Measurements from ENCODE around the gene TRPM4.
"Not testable (repeated sequence)": the region's sequence is repeated elsewhere in the genome, so short reads cannot be mapped to it uniquely, and the experiment has no call there.

TRPM4 gene

DNA sequence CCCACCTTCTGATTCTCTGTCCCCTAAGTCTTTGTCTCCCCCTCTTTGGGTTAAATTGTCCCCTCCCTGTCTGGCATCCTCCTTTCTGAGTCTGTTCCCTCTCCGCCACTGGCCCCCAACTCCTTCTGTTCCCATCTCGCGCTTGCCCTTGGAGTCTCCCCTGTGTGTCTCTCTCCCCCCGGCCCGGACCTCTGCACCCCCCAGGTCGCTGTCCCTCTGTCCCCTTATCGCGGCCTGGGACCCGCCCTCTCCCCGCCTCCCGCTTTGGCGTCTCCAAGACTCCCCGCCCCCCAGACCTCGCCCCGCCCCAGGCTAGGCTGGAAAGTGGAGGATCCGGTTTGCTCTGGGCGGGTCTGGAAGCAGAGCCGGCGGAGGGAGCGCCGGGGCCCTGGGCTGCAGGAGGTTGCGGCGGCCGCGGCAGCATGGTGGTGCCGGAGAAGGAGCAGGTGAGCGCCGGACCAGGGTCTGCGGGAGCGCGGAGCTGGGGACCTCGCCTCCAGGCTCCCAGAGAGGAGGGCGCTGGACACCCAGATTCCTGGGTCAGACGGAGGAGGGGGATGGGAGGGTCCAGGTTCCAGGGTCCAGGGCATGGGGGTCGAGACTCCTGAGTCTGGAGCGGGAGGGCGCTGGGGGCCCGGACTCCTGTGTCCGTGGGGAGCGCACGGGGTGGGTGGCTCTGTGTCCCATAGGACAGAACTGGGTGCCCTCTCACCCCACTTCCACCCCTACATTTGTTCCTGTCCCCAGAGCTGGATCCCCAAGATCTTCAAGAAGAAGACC lies at the start of gene TRPM4:
Gene TRPM4, plus strand, starts transcription at position 348 of the 780 bp plus-strand sequence. Its CDS starts 75 bp downstream, at position 423.
- peak in 2 of 3 donors; percentile 36 to 62 for DNase-seq (ENCODE audit: low read depth in 2 of 3, low spot score in 1 of 3)

DNA sequence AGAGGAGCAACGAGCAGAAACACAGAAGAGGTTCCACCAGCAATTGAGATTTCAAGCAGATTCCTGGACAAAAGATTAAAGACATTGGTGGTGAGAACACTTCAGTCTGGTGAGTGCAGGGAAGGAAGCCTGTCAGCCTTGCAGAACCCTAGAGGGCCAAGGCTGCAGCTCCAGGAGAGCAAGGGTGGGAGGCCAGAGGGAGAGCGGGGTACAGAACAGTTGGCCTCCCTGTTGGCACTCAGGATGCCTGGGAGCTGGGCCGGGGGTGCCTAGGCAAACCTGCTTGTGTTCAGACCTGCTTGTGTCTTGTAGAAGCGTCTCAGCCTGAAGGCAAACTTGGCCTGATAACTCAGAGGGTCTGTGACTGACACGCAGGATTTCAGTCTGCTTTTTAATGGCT lies 48.5 kb upstream of the TRPM4 start:
- no peak for DNase-seq (ENCODE audit: low read depth in 2 of 3, low spot score in 1 of 3)

DNA sequence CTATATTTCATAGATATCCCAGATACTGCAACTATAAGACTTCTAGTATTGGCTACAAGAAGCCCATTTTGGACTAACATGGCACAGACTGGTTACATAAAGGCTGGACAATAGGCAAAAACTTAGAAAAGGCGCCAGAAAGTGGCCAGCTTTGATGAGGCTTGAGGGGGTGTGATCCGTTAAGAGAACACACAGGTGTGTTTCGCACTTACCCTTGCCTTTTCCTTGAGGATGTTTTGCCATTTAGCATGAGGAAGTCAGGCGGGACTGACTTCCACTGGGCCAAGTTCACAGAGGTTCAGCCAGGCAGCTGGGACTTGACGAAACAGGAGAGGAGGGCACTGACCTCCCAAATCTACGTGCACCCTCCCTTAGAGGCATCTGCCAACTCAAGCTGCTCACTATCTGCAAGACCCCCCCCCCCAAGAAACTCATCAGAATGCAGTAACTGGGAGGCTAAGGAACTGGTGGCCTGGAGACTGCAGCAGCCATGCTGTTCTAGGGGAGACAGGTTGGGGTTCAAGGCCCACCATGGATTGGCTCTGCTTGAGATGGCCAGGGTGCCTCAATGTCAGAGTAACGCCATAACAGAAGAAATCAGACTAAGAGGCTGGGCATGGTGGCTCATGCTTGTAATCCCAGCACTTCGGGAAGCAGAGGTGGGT lies 47.9 kb upstream of the TRPM4 start:
- DNase-seq (ENCODE audit: low read depth in 2 of 3, low spot score in 1 of 3), result no peak

DNA sequence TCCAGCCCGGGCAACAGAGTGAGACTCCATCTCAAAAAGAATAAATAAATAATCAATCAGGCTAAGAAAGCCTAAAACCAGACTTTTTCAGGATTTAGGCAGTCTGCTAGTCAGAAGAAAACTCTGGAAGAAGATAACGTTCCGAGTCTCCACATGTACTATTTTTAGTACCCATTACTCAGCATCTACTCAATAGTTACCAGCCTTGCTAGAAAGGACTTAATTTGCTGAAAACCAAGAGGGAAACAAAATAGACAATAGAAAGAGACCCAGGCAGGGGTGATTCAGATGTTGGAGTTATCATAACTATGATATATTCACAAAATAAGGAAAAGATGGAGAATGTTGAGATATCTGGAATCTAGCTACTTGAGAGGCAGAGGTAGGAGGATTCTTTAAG lies 47.0 kb upstream of the TRPM4 start:
- no peak for DNase-seq (ENCODE audit: low read depth in 2 of 3, low spot score in 1 of 3)

DNA sequence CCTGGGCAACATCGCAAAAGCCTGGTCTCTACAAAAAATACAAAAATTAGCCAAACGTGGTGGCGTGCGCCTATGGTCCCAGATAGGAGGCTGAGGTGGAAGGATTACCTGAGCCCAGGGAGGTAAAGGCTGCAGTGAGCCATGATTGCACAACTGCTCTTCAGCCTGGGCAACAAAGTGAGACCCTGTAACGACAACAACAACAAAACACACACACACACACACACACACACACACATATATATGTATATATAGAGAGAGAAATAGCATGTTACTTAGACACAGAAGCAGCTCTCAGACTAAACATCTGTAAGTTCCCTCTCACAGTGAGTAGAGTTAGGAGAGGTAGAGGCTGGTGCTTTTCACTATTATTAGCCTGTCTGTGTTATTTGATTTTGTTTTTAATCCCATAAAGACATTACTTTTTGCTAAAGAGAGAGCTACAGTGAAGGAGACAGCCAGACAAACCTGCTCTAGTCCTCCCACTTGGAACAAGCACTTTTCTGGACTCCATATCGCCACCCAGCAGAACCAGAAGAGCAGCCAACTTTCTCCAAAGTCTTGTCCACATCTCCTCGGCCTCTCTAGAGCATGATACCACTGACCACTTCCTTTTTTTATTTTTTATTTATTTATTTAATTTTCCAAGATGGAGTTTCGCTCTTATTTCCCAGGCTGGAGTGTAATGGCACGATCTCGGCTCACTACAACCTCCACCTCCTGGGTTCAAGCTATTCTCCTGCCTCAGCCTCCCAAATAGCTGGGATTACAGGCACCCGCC lies 46.2 kb upstream of the TRPM4 start:
- DNase-seq (ENCODE audit: low read depth in 2 of 3, low spot score in 1 of 3), result no peak

DNA sequence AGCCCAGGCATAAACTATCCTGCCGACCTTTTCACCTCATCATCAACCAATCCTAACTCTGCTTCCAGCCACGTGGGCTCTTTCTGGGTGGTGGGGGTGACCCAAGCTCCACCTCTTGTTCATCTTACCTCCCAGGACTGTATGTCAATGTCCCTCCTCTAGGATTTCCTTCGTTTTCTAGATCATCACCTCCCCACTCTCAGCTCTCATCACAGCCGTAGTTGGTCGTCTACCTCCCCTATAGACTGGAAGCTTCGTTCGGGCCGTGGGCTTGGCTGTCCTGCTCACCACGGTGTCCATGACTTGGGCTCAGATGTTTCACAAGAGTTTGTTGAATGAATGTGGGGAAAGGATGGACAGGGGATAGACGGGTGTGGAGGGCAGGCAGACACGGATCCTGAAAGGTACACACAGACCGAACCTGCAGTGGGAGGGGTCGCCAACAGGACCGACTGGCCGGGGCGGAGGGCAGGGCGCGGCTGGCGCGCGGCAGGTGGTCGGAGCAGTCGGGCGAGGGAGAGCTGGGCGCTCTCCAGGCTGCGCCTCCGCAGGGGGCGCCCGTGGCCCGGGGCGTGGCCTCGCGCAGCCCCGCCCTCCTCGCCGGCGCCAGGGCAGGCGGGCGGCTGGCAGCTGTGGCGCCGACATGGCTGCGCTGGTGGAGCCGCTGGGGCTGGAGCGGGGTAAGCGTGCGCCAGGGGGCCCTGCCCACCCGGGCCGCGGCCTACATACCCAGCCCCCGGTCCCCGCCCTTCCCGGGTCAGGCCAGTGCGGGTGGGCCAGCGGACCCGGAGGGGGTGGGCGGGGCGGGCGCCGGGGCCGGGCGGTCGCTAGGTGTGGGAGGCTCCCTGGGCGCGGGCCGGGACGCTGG lies 43.6 kb upstream of the TRPM4 start, which contains the start of gene LIN7B:
Gene LIN7B, plus strand, starts transcription at position 609 of the 868 bp plus-strand sequence. Its CDS starts 35 bp downstream, at position 644.
- peak; percentile 51 to 65 (median 53) for DNase-seq (ENCODE audit: low read depth in 2 of 3, low spot score in 1 of 3)

DNA sequence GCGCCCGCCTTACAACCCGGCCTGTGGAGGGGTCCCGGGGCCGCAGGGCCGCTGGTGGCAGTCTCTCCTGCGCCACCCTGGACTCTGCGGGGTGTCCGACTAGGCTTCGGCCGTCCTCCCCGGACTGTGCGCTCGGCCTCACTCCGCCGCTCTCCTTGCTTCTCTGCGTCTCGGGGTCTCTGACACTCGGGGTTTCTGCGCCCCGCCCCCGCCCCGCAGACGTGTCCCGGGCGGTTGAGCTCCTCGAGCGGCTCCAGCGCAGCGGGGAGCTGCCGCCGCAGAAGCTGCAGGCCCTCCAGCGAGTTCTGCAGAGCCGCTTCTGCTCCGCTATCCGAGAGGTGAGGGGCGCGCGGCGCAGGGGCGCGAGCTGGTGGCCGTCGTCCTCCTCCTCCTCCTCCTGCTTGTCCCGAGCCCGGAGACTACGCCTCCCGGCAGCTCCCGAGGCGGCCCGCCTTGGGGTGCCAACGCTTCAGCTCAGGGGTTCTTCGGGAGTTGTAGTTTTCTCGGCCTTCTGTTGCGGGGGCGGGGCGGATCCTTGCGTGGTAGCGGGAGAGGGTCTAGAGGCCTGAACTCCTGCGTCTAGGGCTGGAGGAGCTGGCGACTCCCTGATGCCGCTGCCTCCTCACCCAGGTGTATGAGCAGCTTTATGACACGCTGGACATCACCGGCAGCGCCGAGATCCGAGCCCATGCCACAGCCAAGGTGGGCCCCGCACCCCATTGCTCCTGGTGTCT lies 42.8 kb upstream of the TRPM4 start:
- DNase-seq (ENCODE audit: low read depth in 2 of 3, low spot score in 1 of 3), result peak in 2 of 3 donors; percentile 34 to 37

DNA sequence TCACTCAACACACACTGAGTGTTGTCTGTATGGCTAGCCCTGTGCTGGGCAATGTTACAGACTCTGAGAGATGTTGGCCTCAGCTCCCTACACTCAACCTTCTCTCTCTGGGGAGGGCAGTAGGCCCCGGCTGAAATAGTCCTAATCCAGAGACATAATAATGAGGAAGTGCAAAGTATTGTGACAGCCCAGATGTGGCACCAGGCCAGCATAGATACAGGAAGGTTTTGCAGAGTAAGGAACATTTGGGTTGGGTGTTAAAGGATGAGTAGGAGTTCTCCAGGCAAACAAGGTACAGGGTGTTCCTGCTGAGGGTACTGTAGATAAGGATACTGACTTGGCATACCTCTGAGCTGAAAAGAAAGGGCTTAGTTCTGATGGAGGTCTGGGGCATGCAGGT lies 41.0 kb upstream of the TRPM4 start:
- DNase-seq (ENCODE audit: low read depth in 2 of 3, low spot score in 1 of 3), result no peak

DNA sequence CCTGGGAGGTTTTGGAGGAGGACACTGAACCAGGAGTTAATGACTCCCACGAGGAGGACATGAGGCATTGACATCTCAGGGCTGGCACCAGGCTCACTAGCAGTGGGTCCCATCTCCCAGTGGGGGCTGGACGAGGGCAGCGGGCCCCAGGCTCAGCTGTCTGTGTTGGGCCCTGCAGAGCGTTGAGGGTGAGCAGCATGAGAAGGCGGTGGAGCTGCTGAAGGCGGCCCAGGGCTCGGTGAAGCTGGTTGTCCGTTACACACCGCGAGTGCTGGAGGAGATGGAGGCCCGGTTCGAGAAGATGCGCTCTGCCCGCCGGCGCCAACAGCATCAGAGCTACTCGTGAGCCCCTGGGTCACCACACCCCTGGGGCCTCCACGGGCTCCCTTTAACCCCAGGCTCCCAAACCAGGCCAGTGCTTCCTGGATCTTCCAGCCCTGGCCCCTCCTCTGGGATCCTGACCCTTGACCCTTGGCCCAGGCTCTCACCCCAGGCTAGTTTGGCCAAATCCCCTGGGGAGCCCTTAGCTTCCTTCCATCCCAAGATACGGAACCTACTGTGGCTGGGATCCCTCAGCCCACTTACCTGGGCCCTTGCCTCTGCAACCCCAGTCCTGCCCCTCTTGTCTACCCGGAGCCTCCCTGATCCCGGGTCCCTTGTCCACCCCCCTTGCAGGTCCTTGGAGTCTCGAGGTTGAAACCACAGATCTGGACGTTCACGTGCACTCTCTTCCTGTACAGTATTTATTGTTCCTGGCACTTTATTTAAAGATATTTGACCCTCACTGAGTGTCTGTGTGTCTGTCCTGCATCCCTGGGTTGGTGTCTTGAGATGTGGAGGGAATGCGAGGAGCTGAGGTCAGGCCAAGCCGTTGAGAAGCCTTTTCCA lies 39.7 kb upstream of the TRPM4 start:
- no peak for DNase-seq (ENCODE audit: low read depth in 2 of 3, low spot score in 1 of 3)

DNA sequence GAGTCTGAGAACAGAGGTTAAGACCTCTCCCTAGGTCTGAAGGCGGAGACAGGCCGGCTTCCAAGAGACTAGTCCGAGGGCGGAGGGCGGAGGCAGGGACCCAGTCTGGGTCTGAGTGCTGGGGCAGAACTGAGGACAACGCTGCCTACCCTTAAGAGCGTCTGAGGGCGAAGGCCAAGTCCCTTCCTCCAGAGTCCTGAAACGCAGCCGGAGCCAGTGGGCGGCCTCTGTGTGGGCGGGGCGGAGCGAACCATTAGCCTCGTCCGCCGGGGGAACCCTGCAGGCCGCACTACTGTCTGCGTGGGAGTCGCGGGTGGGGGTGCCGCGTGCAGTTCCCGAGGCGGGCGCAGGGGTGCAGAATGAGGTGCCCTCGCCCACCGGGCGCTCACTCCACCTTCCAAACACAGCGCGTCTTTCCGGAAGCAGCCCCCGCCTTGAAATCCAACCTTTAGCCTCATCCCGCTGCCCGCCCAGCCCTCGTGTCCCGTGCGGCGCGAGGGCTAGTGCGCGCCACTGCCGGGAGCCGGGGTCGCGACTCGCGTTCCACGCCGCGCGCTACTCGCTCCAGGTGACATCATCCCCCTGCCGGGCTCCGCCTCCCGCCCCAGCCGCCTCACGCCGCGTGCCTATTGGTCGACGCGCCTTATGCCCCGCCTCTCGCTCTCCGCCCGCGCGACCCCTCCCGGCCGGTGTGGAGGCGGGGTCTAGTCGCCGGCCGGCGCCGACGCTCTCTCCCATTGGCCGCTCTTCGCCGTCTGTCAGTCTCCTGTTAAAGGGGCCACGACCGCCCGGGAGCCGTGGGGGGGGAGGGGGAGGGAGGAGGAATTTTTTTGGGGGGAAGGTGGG lies 38.8 kb upstream of the TRPM4 start, which contains the start of gene C19orf73:
Gene C19orf73, minus strand, starts transcription at position 579 of the 846 bp plus-strand sequence. Its CDS starts 121 bp downstream, at position 458.
- peak; percentile 90 to 94 (median 92) for DNase-seq (ENCODE audit: low read depth in 2 of 3, low spot score in 1 of 3)

DNA sequence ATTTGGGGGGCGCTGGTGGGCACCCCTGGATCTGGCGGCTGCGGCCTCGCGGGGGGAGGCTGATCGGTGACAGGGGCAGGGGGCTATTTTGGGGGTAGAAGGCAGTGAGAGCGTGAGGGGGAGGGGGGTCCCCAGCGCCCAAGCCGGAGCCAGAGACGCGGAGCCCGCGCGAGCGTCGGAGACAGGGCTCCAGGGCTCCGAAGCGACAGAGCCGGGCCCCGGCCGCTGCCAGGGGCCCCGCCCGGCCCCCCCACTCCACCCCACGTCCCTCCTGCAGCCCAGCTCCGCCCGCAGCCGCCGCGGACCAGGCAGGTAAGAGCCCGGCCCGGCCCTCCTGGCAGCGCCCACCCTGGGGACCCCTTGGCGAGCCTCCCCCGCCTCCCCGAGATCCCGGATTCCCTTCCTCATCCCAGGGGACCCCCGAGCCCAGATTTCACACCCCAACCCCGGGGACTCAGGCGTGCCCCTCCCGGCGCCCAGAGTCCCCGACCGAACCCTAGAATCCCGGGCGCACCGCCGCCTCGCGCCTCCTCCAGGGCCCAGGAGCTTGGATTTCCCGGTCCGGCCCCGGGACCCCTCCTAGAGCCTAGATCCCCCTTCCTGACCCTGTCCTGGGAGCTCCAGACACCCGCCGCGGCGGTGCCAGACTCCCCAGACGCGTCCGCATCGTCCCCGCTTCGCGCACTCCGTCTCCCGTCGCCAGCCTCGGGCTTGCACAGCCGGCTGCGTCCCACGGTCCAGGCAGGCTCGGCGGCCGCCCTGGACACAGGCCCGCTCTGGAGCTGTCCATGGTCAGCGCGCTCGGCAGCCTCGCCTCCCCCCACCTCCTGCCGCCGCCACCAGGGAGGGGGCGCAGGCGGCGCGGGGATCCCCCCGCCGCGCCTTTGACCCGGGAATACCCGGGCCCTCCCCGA lies 37.9 kb upstream of the TRPM4 start, which contains the start of gene PPFIA3:
Gene PPFIA3, plus strand, starts transcription at position 134 of the 914 bp plus-strand sequence. CDS start 8,330 bp downstream, outside the sequence.
- no peak for DNase-seq (ENCODE audit: low read depth in 2 of 3, low spot score in 1 of 3)

DNA sequence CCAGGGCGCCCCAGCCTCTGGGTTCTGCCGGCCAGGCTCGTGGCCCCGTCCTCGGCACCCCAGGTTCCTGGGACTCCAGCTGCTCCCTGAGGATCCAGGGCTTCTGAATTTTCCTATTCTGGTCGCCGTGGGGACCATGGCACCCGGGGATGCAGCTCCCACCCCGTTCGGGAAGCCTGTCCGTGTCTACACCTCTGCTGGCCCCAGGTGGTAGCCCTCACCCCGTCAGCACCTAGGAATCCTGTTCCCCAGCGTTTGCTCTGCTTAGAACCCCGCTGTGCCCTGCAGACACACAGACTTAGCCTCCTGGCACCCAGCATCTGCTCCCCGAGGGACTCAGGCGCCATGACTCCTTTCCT lies 37.3 kb upstream of the TRPM4 start:
- no peak for DNase-seq (ENCODE audit: low read depth in 2 of 3, low spot score in 1 of 3)

DNA sequence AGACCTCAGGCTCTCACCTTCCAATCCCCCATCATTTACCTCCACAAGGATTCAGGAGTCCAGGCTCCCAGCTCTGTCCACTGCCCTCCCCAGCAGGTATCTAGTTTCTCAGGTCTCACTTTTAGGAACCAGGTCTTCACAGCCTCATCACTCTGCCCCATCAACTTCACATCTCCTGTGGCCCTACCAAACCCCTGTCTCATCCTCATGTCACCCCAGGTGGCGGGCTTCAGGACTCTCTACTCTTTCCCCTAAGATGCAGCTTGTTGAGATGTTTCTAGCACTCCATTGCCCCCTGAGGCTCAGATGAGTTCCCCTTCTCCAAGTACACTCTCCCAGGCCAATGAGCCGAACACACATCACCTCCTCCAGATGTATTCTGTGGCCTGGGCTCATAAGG lies 36.7 kb upstream of the TRPM4 start:
- no peak for DNase-seq (ENCODE audit: low read depth in 2 of 3, low spot score in 1 of 3)

DNA sequence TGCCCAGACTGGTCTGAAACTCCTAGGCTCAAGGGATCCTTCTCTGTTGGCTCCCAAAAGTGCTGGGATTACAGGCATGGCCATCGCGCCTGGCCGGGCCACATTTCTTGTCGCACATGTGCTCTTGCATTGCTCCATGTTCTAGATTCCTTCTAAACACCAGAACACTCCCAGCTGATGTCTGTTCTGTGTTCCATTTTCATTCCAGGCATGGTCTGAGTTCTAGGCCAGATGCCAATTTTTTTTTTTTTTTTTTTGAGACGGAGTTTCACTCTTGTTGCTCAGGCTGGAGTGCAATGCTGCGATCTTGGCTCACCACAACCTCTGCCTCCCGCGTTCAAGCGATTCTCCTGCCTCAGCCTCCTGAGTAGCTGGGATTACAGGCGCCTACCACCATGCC lies 35.8 kb upstream of the TRPM4 start:
- not testable (repeated sequence) for DNase-seq (ENCODE audit: low read depth in 2 of 3, low spot score in 1 of 3)

DNA sequence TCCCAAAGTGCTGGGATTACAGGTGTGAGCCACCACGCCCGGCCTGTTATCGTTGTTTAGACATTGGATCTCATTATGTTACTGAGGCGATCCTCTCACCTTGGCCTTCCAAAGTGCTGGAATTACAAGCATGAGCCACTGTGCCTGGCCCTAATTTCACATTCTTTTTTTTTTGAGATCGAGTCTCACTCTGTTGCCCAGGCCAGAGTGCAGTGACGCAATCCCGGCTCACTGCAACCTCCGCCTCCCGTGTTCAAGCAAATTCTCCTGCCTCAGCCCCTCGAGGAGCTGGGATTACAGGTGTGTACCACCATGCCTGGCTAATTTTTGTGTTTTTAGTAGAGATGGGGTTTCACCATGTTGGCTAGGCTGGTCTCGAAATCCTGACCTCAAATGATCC lies 34.3 kb upstream of the TRPM4 start:
- not testable (repeated sequence) for DNase-seq (ENCODE audit: low read depth in 2 of 3, low spot score in 1 of 3)

DNA sequence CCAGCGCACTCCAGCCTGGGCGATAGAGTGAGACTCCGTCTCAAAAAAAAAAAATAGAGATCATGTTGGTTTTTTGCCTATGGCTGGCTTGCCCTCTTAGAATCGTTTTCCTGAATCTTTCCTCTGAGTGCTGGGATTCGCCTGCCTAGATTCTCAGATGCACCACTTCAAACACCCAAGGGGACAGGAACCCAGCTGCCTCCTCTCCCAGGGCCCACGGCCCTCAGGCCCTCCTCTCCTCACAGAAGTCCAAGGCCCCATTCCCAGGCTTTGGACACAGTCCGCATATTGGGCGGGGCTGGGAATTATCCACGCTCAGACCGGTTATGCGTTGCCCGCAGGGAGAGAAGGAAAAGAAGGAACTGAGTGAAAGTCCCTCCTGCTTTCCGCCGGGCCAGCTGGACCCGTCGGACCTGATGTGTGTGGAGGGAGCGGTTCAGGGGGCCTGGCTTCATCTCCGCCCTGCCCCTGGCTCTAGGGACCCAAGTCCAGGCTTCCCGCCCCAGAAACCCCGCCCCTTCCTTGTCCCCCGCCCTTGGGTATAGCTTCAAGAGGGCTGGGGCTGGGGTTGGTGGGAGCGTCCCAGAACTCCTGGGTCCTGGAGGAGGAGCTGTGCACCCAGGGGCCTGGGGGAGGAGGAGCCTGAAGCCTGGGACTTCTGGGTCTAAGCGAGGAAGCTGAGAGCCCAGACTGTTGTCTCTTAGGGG lies 32.4 kb upstream of the TRPM4 start:
- no peak for DNase-seq (ENCODE audit: low read depth in 2 of 3, low spot score in 1 of 3)

All from stimulated activated CD4-positive, alpha-beta T cell treated with anti-CD3 and anti-CD28 coated beads, Interleukin-12 subunit alpha, Interleukin-12 subunit beta, amount 100 ng/mL, for 48 hours (primary cell).